Fibroblast of peridontal ligament (primary cell): ENCODE measurements around the gene MCM8.
A peak's percentile ranks its signal among the peaks of the same experiment; 100 is the strongest.

Experiments used
- DNase-seq: peaks from one replicate; pipeline ENCODE4 v3.0.0-alpha.2; 2010; ENCODE audit errors: extremely low read depth

MCM8 gene

DNA sequence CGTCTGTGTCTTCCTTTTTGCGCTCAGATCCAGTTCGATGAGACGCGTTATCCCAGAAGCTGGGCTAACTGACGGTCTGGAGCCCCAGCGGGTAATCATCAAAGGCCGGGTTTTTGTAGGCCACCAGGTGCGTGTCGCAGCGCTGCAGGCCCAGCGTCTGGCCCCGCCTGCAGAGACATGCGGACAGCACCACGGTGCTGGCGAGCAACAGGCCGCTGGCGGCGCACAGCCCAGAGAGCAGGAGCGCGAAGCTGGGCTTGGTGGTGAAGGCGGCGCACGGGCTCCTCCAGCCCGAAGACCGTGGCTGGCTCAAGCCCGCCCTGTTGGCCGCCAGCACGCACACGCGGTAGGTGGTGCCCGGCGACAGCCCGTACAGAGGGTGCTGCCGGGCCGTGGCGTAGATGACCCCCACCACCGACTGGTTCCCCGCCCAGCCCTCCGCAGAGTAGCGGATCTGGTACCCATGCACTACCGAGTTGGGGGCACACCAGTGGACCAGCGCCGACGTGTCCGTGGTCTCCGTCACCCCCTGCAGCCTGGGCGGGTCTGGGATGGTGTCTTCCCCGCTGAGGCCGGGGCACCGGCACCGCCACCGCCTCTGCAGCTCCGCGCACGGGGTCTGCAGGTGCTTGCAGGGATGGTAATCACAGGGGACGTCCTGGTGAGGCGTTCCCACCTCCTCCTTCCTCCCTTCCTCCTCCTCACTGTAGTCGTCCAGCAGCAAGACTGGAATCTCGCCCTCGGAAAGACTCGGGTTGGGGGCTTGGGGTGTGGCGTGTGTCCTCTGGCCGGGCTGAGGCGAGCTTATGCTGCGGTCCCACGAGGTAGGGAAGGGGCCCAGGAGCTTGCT lies 90.7 kb downstream of the MCM8 start:
- DNase-seq: no peak

DNA sequence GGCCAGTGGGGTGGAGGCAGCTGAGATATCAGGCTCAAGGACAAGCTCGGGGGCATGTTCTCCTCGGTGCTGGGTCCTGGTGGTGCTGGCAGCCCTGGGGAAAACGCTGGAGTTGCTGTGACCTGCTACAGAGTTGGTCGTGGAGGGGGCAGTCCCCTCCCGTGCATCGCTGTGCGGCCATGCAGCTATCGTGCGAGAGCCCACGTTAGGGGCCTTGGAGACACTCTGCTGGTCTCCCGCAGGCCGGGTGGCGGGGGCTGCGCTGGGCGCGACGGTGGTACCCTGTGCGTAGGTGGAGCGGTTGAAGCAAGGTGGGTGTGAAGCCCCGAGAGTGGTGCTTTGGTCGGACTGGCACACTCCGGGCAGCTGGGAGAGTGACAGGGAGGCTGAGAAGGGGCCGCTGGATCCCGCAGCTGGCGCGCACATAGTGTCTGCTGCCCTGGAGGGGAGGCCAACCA lies 91.4 kb downstream of the MCM8 start:
- no peak for DNase-seq

DNA sequence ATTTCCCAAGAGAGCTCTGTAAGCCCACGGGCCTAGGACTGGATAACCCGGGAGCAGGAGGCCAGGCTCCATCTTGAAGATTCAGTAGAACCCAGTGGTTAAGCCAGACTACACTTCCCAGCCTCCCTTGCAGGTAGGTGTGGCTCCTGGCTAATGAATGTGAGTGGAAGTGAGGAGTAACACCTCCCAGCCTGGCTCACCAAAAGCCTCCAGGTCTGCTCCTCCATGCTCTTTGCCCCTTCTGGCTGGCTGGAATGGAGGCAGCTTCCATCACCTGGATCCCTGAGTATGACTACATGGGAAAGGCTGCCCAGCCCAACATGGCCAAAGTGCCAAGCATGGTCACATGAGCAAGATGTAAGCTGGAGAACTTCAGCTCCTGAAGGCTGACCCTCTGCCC lies 93.7 kb downstream of the MCM8 start:
- no peak for DNase-seq

DNA sequence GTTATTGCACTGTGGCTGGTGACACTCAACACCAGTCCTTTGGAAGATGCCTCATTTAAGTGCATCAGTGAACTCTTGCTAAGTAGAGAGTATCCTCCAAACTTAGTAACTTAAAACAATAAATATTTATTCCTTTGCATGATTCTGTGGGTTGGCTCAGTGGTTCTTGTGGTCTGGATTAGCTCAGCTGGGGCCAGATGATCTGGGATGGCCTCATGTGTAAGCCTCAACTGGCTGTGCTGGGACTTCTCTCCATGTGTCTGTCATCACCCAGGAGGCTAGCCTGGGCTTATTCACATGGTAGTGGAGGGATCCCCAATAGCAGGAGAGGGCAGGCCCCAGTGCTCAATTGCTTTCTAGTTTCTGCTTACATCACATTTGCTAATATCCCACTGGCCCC lies 95.1 kb downstream of the MCM8 start:
- peak; percentile 83 for DNase-seq

DNA sequence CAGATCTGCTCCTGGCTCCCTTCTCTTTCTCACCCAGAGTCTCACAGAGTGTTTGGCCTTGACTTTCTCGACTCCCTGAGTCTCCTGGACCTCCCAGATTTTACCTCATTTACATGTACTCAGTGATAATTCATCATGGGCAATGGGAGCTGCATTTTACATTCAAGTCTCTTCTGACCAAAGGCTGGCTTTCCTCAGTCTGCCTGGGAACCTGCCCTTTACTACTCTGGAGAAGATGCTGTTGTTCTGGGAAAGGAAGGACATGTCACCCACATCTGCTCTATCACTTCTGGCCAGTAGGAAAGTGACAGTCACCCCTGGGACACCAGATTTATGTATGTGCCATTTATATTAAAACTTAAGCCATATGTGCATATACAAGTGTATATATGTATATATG lies 96.0 kb downstream of the MCM8 start:
- no peak for DNase-seq

DNA sequence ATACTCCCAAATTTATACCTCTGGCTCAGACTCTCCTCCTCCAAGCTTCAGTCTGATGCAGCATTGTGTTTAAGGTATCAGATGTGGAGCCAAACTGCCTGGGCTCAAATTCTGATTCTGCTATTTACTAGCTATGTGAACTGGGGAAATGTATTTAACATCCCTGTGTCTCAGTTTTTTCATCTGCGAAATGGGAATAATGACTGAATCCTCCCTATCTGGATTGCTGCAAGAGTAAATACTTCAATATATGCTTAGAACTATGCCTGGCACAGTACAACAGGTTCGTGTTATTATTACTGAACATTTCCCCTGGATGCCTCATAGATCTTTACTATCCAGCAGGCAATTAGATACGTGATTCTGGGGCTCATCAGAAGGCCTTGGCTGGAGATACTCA lies 97.9 kb downstream of the MCM8 start:
- no peak for DNase-seq
